SK-MEL-5 (cell line): ENCODE data around the gene USP20. TPM values are rescaled to one million over a fixed set of nuclear protein-coding genes. Genes with fewer than 3 reads are reported as not detected.

ENCODE experiments used
- DNase-seq: peaks from one replicate; pipeline ENCODE4 v3.0.0-alpha.2; 2016; ENCODE audit warnings: low read depth, low spot score
- in situ Hi-C: cut with HindIII; loops from 2 replicates; pipeline ENCODE4 v1.10.0; 2016; ENCODE audit warnings: low sequenced_read_pairs, high pct_unique_total_duplicates, low pct_unique_long_range_greater_than_20kb
- total RNA-seq: library from RNA; depleted of rRNA; stranded (reverse); fragments of >200 nt; shearing (Covaris generic); gene quantifications from 2 replicates; pipeline ENCODE4 v1.2.3, GENCODE V29; 2014

Gene USP20
- total RNA-seq, 1 experiment from 2014 or later: 3.7 TPM

GRCh38 chr9:129816501-129817435 is 18.5 kb upstream of the USP20 start:
- DNase-seq: no peak
- in situ Hi-C loops: no loop called here

- in situ Hi-C loops: no loop called here
- peak; percentile 16 for DNase-seq
Observed at GRCh38 chr9:129822898-129823541, 12.2 kb upstream of the USP20 start.

DNA sequence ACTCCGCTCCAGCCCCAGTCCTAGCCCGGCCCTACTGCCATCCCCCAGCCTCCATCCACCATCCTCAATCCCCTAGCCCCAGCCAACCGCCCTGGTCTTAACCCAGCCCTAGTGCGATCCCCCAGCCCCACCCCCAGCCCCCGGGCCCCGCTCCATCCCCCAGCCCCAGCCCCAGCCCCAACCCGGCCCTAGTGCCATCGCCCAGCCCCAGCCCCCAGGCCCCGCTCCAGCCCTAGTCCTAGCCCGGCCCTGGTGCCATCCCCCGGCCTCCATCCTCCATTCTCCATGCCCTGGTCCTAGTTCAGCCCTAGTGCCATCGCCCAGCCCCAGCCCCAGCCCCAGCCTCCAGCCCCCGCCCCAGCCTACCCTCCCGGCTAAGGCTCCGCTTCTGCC is 11.7 kb upstream of the USP20 start:
- DNase-seq: no peak
- in situ Hi-C loops: no loop called here

- peak; percentile 96 for DNase-seq
- in situ Hi-C loops: no loop called here
Observed at GRCh38 chr9:129823935-129824601, 11.2 kb upstream of the USP20 start, which contains the start of gene TOR1A. Gene TOR1A, minus strand, starts transcription at chr9:129824136. Its CDS starts 51 bp downstream, at chr9:129824085.

GRCh38 chr9:129826344-129826743 is 8.9 kb upstream of the USP20 start:
- no peak for DNase-seq
- in situ Hi-C loops: no loop called here

DNA sequence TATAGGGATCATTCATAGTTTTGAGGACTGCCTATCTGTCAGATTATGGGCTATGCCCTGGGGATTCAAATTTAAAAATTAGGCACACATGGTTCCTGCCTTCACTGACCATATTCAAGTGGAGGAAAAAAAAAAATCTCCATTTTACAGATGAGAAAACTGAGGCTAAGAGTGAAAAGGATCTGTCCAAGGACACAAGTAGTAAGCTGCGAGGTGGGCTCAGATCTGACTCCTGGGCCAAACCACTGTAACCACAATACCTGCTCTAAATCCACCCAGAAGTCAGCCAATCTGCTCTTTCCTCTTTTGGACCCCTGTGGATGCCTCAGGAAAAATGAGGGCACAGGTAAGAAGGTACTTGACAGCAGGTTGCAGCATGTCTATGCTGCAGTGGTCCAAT is 8.5 kb upstream of the USP20 start:
- DNase-seq: no peak
- in situ Hi-C loops: no loop called here

DNA sequence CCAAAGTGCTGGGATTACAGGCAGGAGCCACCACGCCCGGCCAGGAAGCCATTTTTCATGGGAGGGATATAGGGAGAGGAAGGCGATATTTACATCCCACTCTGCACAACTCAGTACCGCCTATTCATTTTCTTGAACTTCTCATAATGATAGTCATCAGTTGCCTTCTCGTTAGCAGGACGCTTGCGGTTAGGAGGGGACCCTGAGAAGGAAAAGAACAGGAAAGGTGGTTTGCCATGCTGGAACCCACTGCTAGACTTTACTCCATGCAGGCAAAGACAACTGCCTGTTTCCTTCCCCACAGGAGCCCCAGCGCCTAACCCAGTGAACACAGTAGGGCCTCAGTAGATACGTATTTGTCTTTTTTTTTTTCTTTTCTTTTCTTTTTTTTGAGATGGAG is 7.2 kb upstream of the USP20 start:
- in situ Hi-C loops: no loop called here
- DNase-seq: no peak

DNA sequence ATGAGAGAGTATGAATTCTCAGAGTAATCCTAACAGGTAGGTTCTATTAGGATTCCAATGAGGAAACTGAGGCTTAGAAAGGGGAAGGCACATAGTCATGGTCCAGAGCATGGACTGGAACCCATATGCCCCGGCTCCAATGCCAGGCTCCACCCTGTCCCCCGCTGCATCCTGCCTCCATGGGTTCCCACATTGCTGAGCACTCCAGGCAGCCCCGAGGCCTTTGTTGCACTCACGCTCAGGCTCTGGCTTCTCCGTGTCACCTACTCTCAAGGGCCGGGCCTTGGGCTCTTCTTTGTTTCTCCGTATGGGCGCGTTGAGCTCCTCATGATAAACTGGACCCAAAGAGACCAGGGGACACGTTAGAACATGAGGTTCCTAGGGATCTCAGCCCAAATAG is 6.3 kb upstream of the USP20 start:
- DNase-seq: no peak
- in situ Hi-C loops: no loop called here

GRCh38 chr9:129832982-129833381 is 2.3 kb upstream of the USP20 start:
- in situ Hi-C loops: no loop called here
- no peak for DNase-seq

DNA sequence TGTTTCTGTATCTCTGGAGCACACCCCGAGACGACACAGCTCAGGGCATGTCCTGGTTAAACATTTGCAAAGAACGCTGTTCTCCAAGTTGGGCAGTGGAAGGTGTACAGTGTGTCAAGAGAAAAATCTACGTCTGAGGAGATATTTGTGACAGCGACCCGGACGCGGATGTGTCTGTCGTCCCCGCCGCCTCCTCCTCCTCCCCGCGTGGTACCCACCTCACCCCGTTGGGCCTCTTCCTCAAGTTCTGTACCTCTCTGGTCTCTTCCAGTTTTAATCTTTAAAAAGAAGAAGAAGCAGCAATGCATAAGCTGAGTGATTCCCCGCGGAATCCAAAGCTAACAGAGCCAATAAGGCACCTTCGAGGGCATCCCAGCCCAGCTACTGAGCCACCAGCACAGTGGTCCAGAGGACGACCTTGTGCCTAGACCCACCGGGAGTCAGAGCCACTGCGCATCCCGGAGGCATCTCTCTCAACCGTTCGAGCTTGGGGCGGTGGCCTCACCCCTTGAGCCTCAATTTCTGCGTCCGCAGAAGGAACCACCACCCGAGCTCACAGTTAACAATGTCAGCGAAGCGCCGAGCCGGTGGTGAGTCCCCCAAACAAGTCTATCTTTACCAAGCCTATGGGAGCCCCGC is 650 bp upstream of the USP20 start:
- in situ Hi-C loops: no loop called here
- DNase-seq: no peak

DNA sequence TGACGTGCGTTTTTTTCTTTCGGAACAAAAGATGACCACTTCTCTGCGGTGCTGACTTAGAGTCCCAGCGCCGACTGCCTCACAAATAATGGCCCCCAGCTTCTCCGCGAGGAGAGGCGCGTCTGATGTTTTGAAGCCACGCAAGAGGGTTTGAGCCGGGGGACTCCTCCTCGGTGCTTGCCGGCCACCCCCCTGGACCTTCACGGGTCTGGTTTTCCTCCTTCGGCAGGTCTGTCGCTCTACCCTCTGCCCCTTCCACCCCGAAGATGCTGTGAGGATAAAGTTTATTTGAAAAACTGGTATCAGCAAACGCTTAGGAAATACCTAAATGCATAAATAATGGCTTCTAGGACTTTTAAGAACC is 584 bp downstream of the USP20 start:
- in situ Hi-C loops: no loop called here
- DNase-seq: no peak

DNA sequence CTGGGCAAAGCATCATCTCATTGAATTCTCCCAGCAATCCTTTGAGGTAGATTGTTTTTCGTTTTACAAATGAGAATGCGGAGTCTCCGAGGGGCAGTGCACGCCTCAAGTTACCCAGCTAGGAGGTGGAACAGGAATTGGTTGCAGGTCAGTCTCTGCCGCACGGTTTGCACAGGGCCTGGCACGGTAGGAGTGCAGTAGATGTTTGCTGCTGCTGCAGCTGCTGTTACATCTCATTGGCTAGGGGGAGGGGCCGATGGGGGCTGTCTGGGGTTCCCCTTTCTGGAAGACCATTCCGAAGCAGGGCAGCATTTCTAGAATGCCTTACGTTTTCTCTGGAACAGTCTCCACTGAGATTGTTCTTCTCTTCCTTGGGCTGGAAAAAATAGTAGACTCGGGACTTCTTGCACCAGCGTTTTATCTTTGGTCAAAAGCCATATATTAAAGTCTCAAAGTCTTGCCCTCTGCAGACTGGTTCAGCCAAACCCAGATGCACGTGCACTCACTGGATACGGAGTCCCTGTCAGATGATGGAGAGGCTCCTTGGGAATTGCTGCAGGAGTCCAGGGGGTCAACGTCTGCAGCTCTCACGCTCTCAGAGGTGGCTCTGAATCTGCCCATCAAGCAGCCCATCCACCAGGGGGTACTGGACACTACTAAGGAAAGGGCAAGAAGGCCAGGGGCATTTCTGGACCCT is 1.2 kb downstream of the USP20 start:
- in situ Hi-C loops: no loop called here
- no peak for DNase-seq

DNA sequence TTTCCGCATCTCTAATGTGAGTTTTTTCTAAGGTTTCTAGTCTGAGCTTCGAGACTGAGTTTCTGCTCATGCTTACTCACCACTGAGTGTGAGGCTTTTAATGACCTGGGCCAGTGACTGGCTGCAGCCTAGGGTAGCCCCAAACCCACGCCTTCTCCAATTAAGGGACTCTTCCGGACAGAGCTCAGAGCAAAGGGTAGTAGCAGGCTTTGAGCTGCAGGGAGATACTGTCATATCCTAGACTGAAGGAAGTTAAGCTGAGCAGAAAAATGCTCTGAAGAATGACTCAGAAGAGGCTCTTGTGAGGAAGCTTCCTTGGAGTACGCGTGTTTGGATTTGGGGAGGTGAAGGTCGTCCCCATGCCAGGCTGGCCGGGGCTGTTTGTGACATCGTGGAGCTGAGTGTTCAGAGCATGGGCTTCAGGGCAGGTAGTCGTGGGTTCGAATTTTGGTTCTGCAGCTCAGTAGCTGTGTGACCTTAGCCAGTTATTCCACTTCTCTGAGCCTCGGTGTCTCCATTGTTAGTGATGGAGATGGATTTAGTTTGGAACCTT is 3.5 kb downstream of the USP20 start:
- in situ Hi-C loops: no loop called here
- no peak for DNase-seq

DNA sequence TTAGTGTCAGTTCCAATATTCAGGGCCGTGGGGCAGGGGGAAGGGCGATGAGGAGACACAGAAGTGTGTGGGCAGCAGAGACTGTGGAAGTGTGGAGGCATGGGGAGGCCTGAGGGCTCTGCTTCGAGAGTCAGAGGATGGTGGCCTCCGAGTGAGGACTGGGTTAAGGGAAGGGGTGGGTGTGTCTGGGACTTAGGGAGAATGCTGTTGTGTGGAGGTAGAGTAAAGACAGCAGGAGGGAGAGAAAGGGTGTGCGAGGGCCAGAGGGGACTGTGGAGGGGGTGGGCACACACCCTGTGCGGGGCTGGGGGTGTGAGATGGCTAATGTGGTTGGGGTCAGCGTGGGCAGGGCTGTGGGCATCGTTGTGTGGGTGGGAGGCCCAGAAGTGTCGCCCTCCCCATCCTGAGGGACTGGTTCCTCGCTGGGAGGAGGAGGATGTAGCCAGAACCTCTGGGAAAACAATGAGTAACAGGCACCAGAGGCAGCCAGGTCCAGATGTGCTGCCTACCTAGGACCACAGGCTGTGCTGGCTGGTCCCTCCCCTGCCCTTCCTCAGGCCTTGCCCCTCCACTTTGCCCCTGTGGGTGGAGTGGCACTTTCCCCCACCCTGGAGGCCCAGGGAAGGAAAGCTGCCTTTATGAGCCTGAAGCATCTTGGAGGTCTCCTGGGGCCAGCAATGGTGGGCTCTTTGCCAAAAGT is 4.2 kb downstream of the USP20 start:
- DNase-seq: no peak
- in situ Hi-C loops: no loop called here

GRCh38 chr9:129840034-129840433 is 4.8 kb downstream of the USP20 start:
- no peak for DNase-seq
- in situ Hi-C loops: no loop called here

DNA sequence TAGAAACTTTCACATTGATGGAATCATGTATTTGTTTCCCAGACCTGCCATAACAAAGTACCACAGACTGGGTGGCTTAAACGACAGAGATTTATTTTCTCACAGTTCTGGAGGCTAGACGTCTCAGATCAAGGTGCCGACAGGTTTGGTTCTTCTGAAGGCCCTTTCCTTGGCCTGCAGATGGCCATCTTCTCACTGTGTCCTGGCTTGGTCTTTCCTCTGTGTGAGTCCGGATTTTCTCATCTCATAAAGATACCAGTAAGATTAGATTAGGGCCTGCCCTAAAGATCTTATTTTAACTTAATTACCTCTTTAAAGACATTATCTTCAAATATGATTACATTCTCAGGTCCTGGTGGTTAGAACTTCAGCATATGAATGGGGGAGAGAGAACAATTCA is 5.8 kb downstream of the USP20 start:
- in situ Hi-C loops: no loop called here
- no peak for DNase-seq

DNA sequence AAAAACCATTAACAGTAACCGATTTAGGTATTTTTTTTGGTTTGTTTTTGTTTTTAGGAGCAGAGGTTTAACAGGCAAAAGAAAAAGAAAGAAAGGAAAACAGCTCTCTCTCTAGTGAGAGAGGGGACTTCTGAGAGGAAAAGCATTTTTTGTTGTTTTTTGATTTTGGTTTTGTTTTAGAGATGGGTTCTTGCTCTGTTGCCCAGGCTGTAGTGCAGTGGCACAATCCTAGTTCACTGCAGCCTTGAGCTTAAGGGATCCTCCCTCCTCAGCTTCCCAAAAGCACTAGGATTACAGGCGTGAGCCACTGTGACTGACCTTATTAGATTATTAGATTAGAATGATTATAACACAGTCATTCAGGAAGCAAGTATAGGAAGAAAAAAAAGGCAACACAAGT is 10.1 kb downstream of the USP20 start:
- in situ Hi-C loops: no loop called here

More for the DNA sequence above, 10.1 kb downstream of the USP20 start:
- DNase-seq: no peak
